Skeletal muscle tissue (tissue), 4 donors: Measurements from ENCODE around the gene LRPPRC. TPM values are rescaled to one million over a fixed set of nuclear protein-coding genes. Genes with fewer than 3 reads are reported as not detected.

ENCODE experiments used
- H3K27ac ChIP-seq: one replicate; pipeline ENCODE4 v1.7.0; 2013; ENCODE audit warnings: mild to moderate bottlenecking, low read depth, low read length, inconsistent platforms
- H3K27me3 ChIP-seq, 3 donors: one replicate each; pipeline ENCODE4 v1.7.0; 2013; ENCODE audit warnings: low read length in 3 of 3; ENCODE audit not compliant: control insufficient read depth in 3 of 3, insufficient read depth in 3 of 3
- H3K36me3 ChIP-seq, 3 donors: one replicate each; pipeline ENCODE4 v1.7.0; 2013; ENCODE audit warnings: low read length in 3 of 3; ENCODE audit not compliant: control insufficient read depth in 3 of 3, insufficient read depth in 3 of 3
- H3K4me1 ChIP-seq, 3 donors: one replicate each; pipeline ENCODE4 v1.7.0; 2013; ENCODE audit warnings: low read length in 3 of 3, mild to moderate bottlenecking in 3 of 3; ENCODE audit not compliant: control insufficient read depth in 3 of 3, insufficient read depth in 3 of 3
- H3K4me3 ChIP-seq, 3 donors: one replicate each; pipeline ENCODE4 v1.7.0; 2013; ENCODE audit warnings: low read length in 3 of 3
- H3K9ac ChIP-seq, 3 donors: one replicate each; pipeline ENCODE4 v1.7.0; 2013; ENCODE audit warnings: low read length in 3 of 3, mild to moderate bottlenecking in 3 of 3, moderate library complexity in 2 of 3, low read depth in 1 of 3
- H3K9me3 ChIP-seq, 3 donors: one replicate each; pipeline ENCODE4 v1.7.0; 2013; ENCODE audit warnings: low read length in 3 of 3; ENCODE audit not compliant: control insufficient read depth in 3 of 3
- total RNA-seq: library from RNA; depleted of rRNA; stranded (reverse); fragments of >200 nt; gene quantifications from one replicate; pipeline ENCODE4 v1.2.3, GENCODE V29; 2014
- donor health status: Osteomylitis.

Gene LRPPRC
- total RNA-seq, 1 donor from 2014 or later, result 77.8 TPM

- Histone ChIP-seq H3K27me3 (no peaks in the 10 kb centered on the region), H3K4me3 (no peak overlapping the region), H3K9me3 (no peaks in the 10 kb centered on the region), H3K36me3 (peaks cover 12 to 49% (median 48%) of the 10 kb centered on the region in 3 donors), H3K4me1 (no peaks in the 10 kb centered on the region), H3K27ac (no peak overlapping the region), H3K9ac (no peak overlapping the region)
Measured at GRCh38 chr2:43945439-43945838, 50.4 kb downstream of the LRPPRC start.

GRCh38 chr2:43944915-43945314, 50.9 kb downstream of the LRPPRC start:
- Histone ChIP-seq H3K27ac (no peak overlapping the region), H3K4me1 (no peaks in the 10 kb centered on the region), H3K4me3 (no peak overlapping the region), H3K36me3 (peaks cover 12 to 51% (median 49%) of the 10 kb centered on the region in 3 donors), H3K9me3 (no peaks in the 10 kb centered on the region), H3K27me3 (no peaks in the 10 kb centered on the region), H3K9ac (no peak overlapping the region)

GRCh38 chr2:43943809-43944452, 51.9 kb downstream of the LRPPRC start:
- no peak overlapping the region for H3K27ac ChIP-seq
- H3K36me3 ChIP-seq, result peaks cover 12 to 53% (median 49%) of the 10 kb centered on the region in 3 donors
- no peak overlapping the region for H3K9ac ChIP-seq
- no peak overlapping the region for H3K4me3 ChIP-seq
- H3K27me3 ChIP-seq, result no peaks in the 10 kb centered on the region
- H3K9me3 ChIP-seq, result no peaks in the 10 kb centered on the region
- H3K4me1 ChIP-seq, result no peaks in the 10 kb centered on the region

- Histone ChIP-seq H3K4me3 (no peak overlapping the region), H3K4me1 (no peaks in the 10 kb centered on the region), H3K27ac (no peak overlapping the region), H3K9me3 (no peaks in the 10 kb centered on the region), H3K36me3 (peaks cover 12 to 47% (median 47%) of the 10 kb centered on the region in 3 donors), H3K9ac (no peak overlapping the region), H3K27me3 (no peaks in the 10 kb centered on the region)
Measured at GRCh38 chr2:43943323-43943722, 52.5 kb downstream of the LRPPRC start.

GRCh38 chr2:43942881-43943280, 52.9 kb downstream of the LRPPRC start:
- Histone ChIP-seq H3K4me3 (no peak overlapping the region), H3K9me3 (no peaks in the 10 kb centered on the region), H3K9ac (no peak overlapping the region), H3K4me1 (no peaks in the 10 kb centered on the region), H3K27me3 (no peaks in the 10 kb centered on the region), H3K36me3 (peaks cover 12 to 43% (median 43%) of the 10 kb centered on the region in 3 donors), H3K27ac (no peak overlapping the region)

GRCh38 chr2:43941966-43942365, 53.8 kb downstream of the LRPPRC start:
- Histone ChIP-seq H3K27ac (no peak overlapping the region), H3K36me3 (peaks cover 10 to 41% (median 38%) of the 10 kb centered on the region in 3 donors), H3K4me3 (no peak overlapping the region), H3K27me3 (no peaks in the 10 kb centered on the region), H3K9me3 (no peaks in the 10 kb centered on the region), H3K4me1 (no peaks in the 10 kb centered on the region), H3K9ac (no peak overlapping the region)

- Histone ChIP-seq H3K36me3 (peaks cover 10 to 35% (median 33%) of the 10 kb centered on the region in 3 donors), H3K4me1 (no peaks in the 10 kb centered on the region), H3K9me3 (no peaks in the 10 kb centered on the region), H3K27ac (no peak overlapping the region), H3K4me3 (no peak overlapping the region), H3K27me3 (no peaks in the 10 kb centered on the region), H3K9ac (no peak overlapping the region)
Measured at GRCh38 chr2:43941359-43941758, 54.4 kb downstream of the LRPPRC start.

- no peaks in the 10 kb centered on the region for H3K27me3 ChIP-seq
- H3K4me3 ChIP-seq, result no peak overlapping the region
- H3K9ac ChIP-seq, result no peak overlapping the region
- H3K36me3 ChIP-seq, result peaks cover 6 to 22% (median 22%) of the 10 kb centered on the region in 3 donors
- no peaks in the 10 kb centered on the region for H3K4me1 ChIP-seq
- no peaks in the 10 kb centered on the region for H3K9me3 ChIP-seq
- no peak overlapping the region for H3K27ac ChIP-seq
Measured at GRCh38 chr2:43939695-43940256, 56.0 kb downstream of the LRPPRC start.

- Histone ChIP-seq H3K27me3 (no peaks in the 10 kb centered on the region), H3K9ac (no peak overlapping the region), H3K27ac (no peak overlapping the region), H3K4me3 (no peak overlapping the region), H3K36me3 (peaks cover 8 to 24% (median 14%) of the 10 kb centered on the region in 3 donors), H3K4me1 (no peaks in the 10 kb centered on the region), H3K9me3 (no peaks in the 10 kb centered on the region)
Measured at GRCh38 chr2:43937269-43937820, 58.4 kb downstream of the LRPPRC start.

GRCh38 chr2:43934567-43934966, 61.2 kb downstream of the LRPPRC start:
- no peak overlapping the region for H3K9ac ChIP-seq
- H3K27me3 ChIP-seq, result no peaks in the 10 kb centered on the region
- no peaks in the 10 kb centered on the region for H3K9me3 ChIP-seq
- H3K36me3 ChIP-seq, result peaks cover 12 to 25% (median 17%) of the 10 kb centered on the region in 3 donors
- H3K4me1 ChIP-seq, result no peaks in the 10 kb centered on the region
- H3K4me3 ChIP-seq, result no peak overlapping the region
- H3K27ac ChIP-seq, result no peak overlapping the region
